GM19023 (cell line): ENCODE measurements around the gene CA14.
"Not testable (repeated sequence)": the region's sequence is repeated elsewhere in the genome, so short reads cannot be mapped to it uniquely, and the experiment has no call there.

Source experiments
- ATAC-seq: cut with Tn5 transposase; IDR thresholded peaks from one replicate; pipeline ENCODE4 v1.9.1; 2021; ENCODE audit warnings: mild to moderate bottlenecking, moderate library complexity; ENCODE audit not compliant: unreplicated experiment

CA14 gene

GRCh38 chr1:150235852-150236613, 21.5 kb upstream of the CA14 start, which contains the start of gene ANP32E:
Gene ANP32E (minus strand): TSS chr1:150236112. CDS start chr1:150235786, 326 bp downstream.
- peak; percentile 79 for ATAC-seq

GRCh38 chr1:150236614-150237100, 20.9 kb upstream of the CA14 start:
- no peak for ATAC-seq

- not testable (repeated sequence) for ATAC-seq
These were observed 20.4 kb upstream of the CA14 start for GRCh38 chr1:150237176-150237575.

DNA sequence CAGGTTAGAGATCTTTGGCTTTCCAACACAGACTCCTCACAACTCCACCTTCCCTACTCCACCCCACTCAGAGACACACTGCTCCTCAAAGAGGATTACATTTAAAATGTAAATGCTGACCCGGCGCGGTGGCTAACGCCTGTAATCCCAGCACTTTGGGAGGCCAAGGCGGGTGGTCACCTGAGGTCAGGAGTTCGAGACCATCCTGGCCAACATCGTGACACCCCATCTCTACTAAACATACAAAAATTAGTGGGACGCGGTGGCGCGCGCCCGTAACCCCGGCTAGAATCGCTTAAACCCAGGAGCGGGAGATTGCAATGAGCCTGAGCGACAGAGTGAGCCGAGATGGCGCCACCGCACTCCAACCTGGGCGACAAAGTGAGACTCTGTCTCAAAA, 19.8 kb upstream of the CA14 start:
- ATAC-seq = no peak

DNA sequence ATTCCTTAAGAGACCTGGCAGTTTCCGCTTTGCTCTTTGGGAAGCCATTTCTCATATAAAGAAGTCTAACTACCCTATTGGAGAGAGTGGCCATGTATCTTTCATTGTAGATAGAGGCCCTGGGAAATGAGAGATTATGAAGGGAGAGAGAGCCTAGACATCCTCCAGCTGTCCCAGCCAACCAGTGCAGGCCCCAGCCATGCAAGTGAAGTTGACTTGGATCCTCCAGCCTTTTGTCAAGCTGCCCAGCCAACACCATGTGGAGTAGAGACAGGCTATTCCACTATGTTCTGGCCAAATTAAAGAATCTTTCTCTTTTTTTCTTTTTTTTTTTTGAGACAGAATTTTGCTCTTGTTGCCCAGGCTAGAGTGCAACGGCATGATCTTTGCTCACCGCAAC, 14.6 kb upstream of the CA14 start:
- no peak for ATAC-seq

- no peak for ATAC-seq
These were observed 7.6 kb upstream of the CA14 start for GRCh38 chr1:150249936-150250335.

GRCh38 chr1:150256198-150256553, 1.4 kb upstream of the CA14 start:
- no peak for ATAC-seq

GRCh38 chr1:150256554-150257341, 826 bp upstream of the CA14 start:
- ATAC-seq = no peak

GRCh38 chr1:150259217-150259616, 1.6 kb downstream of the CA14 start:
- ATAC-seq = no peak

DNA sequence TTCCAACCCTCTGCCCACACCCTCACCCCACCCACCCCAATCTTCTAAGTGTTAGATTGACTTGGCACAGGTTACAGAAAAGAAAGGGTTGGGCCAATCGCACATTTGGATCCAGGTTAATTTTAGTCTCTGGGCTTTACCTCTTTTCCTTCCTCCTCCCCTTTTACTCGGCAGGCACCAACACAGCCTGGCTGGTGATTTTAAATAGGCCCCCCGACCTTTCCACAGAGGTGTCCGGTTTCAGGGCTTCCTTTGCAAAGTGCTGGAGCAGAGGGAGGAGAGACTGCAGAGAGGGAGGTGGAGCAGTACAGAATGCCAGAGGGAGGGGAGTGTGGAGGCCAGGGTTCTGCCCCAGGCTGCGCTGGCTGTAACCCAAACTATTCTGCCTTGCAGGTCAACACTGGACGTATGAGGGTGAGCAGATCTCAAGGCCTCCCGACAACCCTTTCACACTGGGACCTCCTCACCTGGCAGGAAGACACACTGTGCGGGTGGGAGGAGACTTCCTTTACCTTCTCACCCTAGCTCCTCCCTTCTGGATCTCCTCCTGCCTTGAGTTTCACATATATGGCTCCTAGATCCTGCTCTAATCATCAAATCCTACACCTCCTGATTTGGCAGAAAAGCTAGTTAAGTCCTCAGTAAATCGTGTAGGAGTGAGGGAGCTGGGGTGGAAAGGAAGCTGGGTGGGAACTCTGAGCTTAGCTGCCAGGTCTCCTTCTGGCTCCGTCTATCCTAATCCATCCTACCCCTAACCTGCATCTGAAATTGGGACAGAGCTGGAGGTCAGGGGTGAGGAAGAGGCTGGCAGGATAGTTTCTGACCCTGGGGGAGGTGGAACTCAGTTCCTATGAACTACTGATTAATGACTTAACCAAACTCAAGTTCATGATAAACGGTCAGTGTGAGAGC, 2.4 kb downstream of the CA14 start:
- ATAC-seq = no peak

GRCh38 chr1:150261367-150261766, 3.8 kb downstream of the CA14 start:
- no peak for ATAC-seq

DNA sequence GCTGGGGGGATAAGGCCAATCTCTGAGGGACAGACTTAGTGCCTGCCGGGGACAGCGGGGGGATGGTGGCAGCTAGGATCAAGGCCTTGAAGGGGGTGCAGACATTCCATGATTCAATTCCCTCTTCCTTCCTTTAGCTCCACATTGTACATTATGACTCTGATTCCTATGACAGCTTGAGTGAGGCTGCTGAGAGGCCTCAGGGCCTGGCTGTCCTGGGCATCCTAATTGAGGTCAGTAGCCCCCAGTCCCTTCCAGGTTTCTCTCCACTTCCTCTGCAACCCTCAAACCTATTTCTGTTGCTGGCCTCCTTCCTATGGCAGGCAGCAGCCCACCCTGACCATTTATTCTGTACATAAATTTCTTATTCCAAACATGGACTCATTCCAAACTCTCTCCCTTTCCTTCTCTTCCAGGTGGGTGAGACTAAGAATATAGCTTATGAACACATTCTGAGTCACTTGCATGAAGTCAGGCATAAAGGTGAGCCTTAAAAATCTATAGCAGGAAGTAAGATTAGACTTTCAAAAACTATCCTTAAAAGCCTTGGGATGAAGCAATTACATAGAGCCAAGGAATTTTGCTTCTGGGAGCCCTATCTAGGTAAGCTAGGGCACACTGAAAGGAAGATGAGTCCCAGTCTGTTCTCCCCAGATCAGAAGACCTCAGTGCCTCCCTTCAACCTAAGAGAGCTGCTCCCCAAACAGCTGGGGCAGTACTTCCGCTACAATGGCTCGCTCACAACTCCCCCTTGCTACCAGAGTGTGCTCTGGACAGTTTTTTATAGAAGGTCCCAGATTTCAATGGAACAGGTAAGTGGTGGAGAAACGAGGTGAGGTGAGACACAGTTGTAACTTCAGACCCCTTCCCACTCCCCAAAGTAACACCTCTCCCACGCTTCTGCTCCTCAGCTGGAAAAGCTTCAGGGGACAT, 5.1 kb downstream of the CA14 start:
- ATAC-seq = no peak

DNA sequence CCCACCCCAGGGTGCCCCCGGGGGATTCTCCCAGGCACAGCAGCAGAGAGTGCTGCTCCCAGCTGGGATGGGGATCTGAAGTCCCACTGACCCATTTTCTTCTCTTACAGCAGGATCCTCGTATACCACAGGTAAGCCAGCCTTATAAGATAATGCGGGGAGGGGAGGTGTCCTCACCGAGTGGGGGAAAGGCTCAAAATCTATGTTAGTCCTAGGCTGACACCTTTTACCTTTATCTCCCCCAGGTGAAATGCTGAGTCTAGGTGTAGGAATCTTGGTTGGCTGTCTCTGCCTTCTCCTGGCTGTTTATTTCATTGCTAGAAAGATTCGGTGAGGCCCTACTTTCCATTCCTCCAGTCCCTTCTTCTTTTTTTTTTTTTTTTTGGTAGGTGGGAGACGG, 6.0 kb downstream of the CA14 start:
- ATAC-seq = no peak

- ATAC-seq = no peak
These were observed 10.3 kb downstream of the CA14 start for GRCh38 chr1:150267896-150268295.

DNA sequence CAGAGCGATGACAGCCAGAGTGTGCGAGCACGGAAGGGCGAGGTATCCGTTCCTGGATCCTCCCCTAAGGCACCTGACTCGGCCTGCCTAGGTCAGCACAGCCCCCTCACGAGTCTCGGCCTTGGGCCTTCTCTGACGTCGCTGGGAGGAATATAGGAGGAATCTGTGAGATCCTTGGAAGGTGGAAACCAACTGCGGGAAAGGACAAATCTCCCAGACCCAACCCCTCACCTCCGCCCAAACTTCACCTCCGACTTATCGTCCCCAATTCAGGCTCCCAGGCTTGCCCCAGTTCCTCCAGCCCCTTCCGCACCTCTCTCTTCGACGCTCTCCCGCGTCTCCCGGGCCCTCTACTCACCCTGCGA, 10.7 kb downstream of the CA14 start:
- peak; percentile 26 for ATAC-seq

- ATAC-seq = peak; percentile 89
These were observed 11.3 kb downstream of the CA14 start, which contains the start of gene APH1A for GRCh38 chr1:150268705-150269403. Gene APH1A (minus strand): TSS chr1:150269016. CDS start chr1:150268810, 206 bp downstream.

- ATAC-seq = no peak
These were observed 11.9 kb downstream of the CA14 start for GRCh38 chr1:150269451-150269850.

GRCh38 chr1:150271291-150271959, 13.9 kb downstream of the CA14 start:
- no peak for ATAC-seq

- ATAC-seq = no peak
These were observed 15.7 kb downstream of the CA14 start for GRCh38 chr1:150273311-150273710.
